HK-2 (cell line): ENCODE results near the gene PFAS.

ENCODE experiments used
- DNase-seq: peaks from one replicate; pipeline ENCODE4 v3.0.0-alpha.2; 2018; ENCODE audit not compliant: unreplicated experiment

PFAS gene

GRCh38 chr17:8294814-8295316 lies 45.8 kb downstream of the PFAS start:
- no peak for DNase-seq

GRCh38 chr17:8300226-8300625 lies 51.1 kb downstream of the PFAS start:
- DNase-seq: no peak

DNA sequence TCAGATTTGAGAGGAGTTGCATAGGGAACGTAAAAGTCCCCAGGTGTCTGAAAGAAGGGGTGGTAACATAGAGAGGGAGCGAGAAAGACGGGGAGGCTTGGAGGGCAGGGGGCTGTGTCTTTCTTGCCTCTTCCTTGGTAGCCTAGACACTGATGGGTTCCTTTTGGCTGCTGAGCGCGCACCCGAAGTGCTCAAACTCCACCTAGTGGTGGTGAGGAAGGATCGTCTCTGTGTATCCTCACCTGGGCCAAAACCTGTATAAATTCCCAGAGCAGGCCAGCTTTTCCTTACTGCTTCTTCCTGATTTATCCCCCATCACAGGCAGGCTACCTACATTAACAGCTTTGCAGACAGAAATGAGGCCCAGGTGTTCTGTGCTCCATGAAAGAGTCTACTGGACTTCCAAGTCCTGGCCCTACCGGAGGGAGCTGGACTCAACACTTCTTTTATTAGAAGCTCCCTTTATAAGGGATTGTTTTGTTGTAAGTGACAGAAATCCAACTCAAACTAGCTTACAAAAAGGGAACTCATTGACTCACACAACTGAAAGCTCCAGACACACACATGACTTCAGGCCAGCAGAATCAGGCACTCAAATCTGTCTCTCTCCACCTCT lies 51.6 kb downstream of the PFAS start:
- DNase-seq: peak; percentile 61

DNA sequence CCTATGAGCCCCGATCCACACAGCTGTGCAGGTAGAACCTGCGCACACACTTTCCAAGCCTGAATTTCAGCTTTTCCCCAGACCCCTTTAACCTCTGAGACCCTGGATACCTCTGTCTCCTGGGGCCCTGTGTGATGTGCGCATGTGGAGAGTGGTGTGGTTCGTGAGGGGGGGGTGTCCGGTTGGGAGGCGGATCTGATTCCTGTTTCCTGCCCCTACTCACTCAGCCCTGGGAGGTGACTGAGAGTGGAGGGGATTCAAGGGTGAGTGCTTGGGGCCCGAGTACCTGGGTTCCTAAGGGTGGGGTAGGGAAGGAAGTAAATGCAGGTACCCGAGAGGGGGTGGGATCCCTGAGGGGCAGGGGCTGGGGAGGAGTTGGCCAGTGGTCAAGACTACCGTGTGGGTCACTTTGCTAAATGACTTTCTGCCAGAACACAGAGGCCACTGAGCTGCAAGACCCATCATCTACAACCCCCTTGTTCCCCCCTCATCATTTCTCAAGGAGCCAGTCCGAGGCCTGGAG lies 61.6 kb downstream of the PFAS start:
- no peak for DNase-seq

GRCh38 chr17:8311131-8311790 lies 62.2 kb downstream of the PFAS start:
- no peak for DNase-seq

- DNase-seq: no peak
Measured at GRCh38 chr17:8312251-8312650, 63.2 kb downstream of the PFAS start.

DNA sequence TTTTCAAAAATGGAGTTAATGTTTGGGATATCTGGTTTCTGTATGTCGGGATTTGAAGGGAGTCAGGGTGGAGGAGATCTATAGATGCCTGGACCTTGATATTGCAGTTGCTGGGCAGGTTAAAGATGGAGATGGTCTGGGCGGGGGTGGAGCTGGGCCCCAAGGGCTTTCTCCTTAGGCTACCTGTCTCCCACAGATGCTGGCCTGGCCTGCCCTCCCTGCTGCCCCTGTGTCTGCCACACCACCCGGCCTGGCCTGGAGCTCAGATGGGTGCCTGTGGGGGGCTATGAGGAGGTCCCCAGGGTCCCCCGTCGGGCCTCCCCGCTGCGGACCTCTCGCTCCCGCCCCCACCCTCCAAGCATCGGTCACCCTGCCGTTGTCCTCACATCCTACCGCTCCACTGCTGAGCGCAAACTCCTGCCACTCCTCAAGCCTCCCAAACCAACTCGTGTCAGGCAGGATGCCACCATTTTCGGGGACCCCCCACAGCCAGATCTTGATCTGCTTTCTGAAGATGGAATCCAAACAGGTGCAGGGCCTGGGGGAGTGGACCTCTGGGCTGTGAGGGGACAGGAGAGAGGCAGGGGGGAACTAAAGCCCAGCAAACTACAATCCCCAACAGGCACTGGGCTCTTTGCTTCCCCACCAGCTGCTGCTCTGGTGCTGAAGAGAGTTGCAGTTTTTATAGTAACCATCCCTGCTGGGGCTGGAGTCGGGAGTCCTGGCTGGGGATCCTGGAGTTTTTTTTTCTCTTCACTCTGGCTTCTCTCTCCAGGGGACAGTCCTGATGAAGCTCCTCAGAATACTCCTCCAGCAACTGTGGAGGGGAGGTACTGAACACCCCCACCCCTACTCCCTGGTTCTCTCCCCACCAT lies 63.9 kb downstream of the PFAS start:
- no peak for DNase-seq

GRCh38 chr17:8314797-8315763 lies 66.0 kb downstream of the PFAS start:
- no peak for DNase-seq

GRCh38 chr17:8315764-8316217 lies 66.7 kb downstream of the PFAS start:
- DNase-seq: no peak

DNA sequence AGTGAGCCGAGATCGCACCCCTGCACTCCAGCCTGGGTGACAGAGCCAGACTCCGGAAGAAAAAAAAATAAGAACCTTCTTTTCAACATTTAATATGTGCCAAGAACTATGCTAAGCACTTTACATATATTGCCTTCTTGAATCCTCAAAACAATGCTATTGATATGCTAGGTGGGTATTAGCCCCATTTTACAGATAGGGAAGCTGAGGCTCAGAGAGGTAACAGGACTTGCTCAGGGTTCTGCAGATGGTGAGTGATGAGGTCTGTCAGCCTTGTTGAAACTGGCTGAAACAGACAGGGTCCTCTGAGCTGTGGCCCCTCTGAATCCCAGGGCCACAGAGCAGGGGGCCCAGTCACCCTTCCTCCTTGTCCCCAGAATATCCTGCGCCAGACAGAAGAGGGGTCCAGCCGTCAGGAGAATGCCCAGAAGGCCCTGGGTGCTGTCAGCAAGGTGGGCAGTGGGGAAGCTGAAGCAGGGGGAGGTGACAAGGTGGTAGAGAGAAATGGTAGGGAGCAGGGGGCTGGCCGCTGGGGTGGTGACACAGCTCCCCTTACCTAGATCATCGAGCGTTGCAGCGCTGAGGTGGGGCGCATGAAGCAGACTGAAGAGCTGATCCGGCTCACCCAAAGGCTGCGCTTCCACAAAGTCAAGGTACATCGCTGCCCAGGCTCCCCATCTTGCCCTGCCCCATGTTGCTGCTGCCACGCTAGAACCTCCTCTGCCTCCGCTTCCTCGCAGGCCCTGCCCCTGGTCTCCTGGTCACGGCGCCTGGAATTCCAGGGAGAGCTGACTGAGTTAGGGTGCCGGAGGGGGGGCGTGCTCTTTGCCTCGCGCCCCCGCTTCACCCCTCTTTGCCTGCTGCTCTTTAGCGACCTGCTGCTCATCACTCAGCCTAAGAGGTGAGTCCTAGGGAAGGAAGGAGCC lies 69.2 kb downstream of the PFAS start:
- no peak for DNase-seq
